CD14-positive monocyte (primary cell): Measurements from ENCODE around the gene AJAP1. TPM values are rescaled to one million over a fixed set of nuclear protein-coding genes. Genes with fewer than 3 reads are reported as not detected.
"Not testable (repeated sequence)": the region's sequence is repeated elsewhere in the genome, so short reads cannot be mapped to it uniquely, and the experiment has no call there.

Experiments used
- DNase-seq, 3 donors: peaks; one replicate each; pipeline ENCODE4 v3.0.0-alpha.2; 2011 to 2022
- H2AFZ ChIP-seq: 2 replicates; pipeline ENCODE4 v1.6.0; 2012; ENCODE audit warnings: mild to moderate bottlenecking, low read depth, low read length, inconsistent platforms; ENCODE audit not compliant: insufficient read depth, poor library complexity, severe bottlenecking
- H3K27ac ChIP-seq, 2 donors: 1 replicate in 1 of 2; 2 replicates in 1 of 2; pipeline ENCODE4 v1.5.1; 2012 to 2013; ENCODE audit warnings: low read length in 2 of 2, control low read depth in 1 of 2, inconsistent platforms in 1 of 2, low read depth in 1 of 2, mild to moderate bottlenecking in 1 of 2
- H3K27me3 ChIP-seq, 2 donors: one replicate each; pipeline versions ENCODE4 v1.6.0 to v1.6.1; 2011 to 2013; ENCODE audit warnings: low read length in 2 of 2; ENCODE audit not compliant: control insufficient read depth in 2 of 2, insufficient read depth in 2 of 2
- H3K36me3 ChIP-seq, 2 donors: replicated peaks in 1 of 2; 1 replicate in 1 of 2; 2 replicates in 1 of 2; pipeline versions ENCODE4 v1.5.1 to v1.6.1; 2012 to 2013; ENCODE audit warnings: low read length in 2 of 2, control low read depth in 1 of 2, inconsistent platforms in 1 of 2, mild to moderate bottlenecking in 1 of 2; ENCODE audit not compliant: insufficient read depth in 2 of 2, control insufficient read depth in 1 of 2
- H3K4me1 ChIP-seq, 2 donors: 1 replicate in 1 of 2; 2 replicates in 1 of 2; pipeline versions ENCODE4 v1.5.1 to v1.6.1; 2012 to 2013; ENCODE audit warnings: low read length in 2 of 2, control low read depth in 1 of 2, inconsistent platforms in 1 of 2, mild to moderate bottlenecking in 1 of 2, moderate library complexity in 1 of 2; ENCODE audit not compliant: insufficient read depth in 2 of 2, control insufficient read depth in 1 of 2
- H3K4me2 ChIP-seq: replicated peaks from 2 replicates; pipeline ENCODE3; 2012; ENCODE audit warnings: low read length, moderate library complexity, mild to moderate bottlenecking; ENCODE audit not compliant: poor library complexity, severe bottlenecking; ENCODE audit errors: extremely low read depth
- H3K4me3 ChIP-seq, 3 experiments: fragments of 200-600 bp in 1 of 3; sonication (generic) in 1 of 3; replicated peaks in 1 of 3; 1 replicate in 2 of 3; 2 replicates in 1 of 3; pipeline ENCODE4 v1.5.1; 2011 to 2013; ENCODE audit warnings: low read length in 3 of 3, mild to moderate bottlenecking in 3 of 3, control low read depth in 2 of 3, low read depth in 2 of 3, inconsistent platforms in 1 of 3, moderate library complexity in 1 of 3
- H3K79me2 ChIP-seq: 2 replicates; pipeline ENCODE4 v1.6.0; 2012; ENCODE audit warnings: mild to moderate bottlenecking, control low read depth, inconsistent platforms, low read length, moderate library complexity; ENCODE audit not compliant: insufficient read depth
- H3K9ac ChIP-seq: 2 replicates; pipeline ENCODE4 v1.6.0; 2017; ENCODE audit warnings: low read length, mild to moderate bottlenecking; ENCODE audit not compliant: insufficient read depth, poor library complexity, severe bottlenecking
- H3K9me3 ChIP-seq, 2 donors: replicated peaks in 1 of 2; 1 replicate in 1 of 2; 2 replicates in 1 of 2; pipeline versions ENCODE4 v1.5.1 to v1.6.1; 2012 to 2013; ENCODE audit warnings: low read length in 2 of 2, control low read depth in 1 of 2; ENCODE audit not compliant: control insufficient read depth in 1 of 2, insufficient read depth in 1 of 2
- H4K20me1 ChIP-seq: 2 replicates; pipeline ENCODE4 v1.6.0; 2012; ENCODE audit warnings: mild to moderate bottlenecking, low read length, control low read depth, moderate library complexity; ENCODE audit not compliant: insufficient read depth
- H3K27ac Mint-ChIP-seq, 7 donors: one replicate each; pipeline ENCODE4 v1.8.0; 2020; ENCODE audit warnings: mild to moderate bottlenecking in 7 of 7, mixed read lengths in 7 of 7, moderate library complexity in 6 of 7, inconsistent platforms in 2 of 7
- H3K27me3 Mint-ChIP-seq, 3 donors: one replicate each; pipeline ENCODE4 v1.8.0; 2021 to 2022; ENCODE audit warnings: low read depth in 3 of 3, mild to moderate bottlenecking in 3 of 3, mixed read lengths in 3 of 3, moderate library complexity in 3 of 3, inconsistent platforms in 1 of 3
- H3K36me3 Mint-ChIP-seq, 2 donors: one replicate each; pipeline ENCODE4 v1.8.0; 2020; ENCODE audit warnings: mixed read lengths in 2 of 2, inconsistent platforms in 1 of 2, mild to moderate bottlenecking in 1 of 2
- H3K4me1 Mint-ChIP-seq: one replicate; pipeline ENCODE4 v1.8.0; 2020; ENCODE audit warnings: mild to moderate bottlenecking, mixed read lengths
- H3K4me3 Mint-ChIP-seq, 2 donors: one replicate each; pipeline ENCODE4 v1.8.0; 2020; ENCODE audit warnings: mild to moderate bottlenecking in 2 of 2, mixed read lengths in 2 of 2, moderate library complexity in 1 of 2
- H3K9me3 Mint-ChIP-seq, 7 donors: one replicate each; pipeline ENCODE4 v1.8.0; 2020 to 2022; ENCODE audit warnings: mixed read lengths in 7 of 7, mild to moderate bottlenecking in 6 of 7, moderate library complexity in 6 of 7, inconsistent platforms in 2 of 7
- whole genome bisulfite sequencing: methylation state at CpG from one replicate; pipeline ENCODE4 v1.1.5; 2013; ENCODE audit warnings: missing lambda C conversion rate; ENCODE audit not compliant: insufficient coverage; 5-methylcytosine and 5-hydroxymethylcytosine counted together
- intact Hi-C, 2 donors: fragments of 100-400 bp; cut with micrococcal nuclease; formaldehyde crosslinking; loops; one replicate each; pipeline versions ENCODE4 v1.15.0 to v1.15.1; 2023
- polyA plus RNA-seq, 3 donors: library from polyadenylated mRNA; depleted of rRNA in 1 of 3; unstranded in 2 of 3; stranded (reverse) in 1 of 3; fragments of 300-500 nt in 2 of 3; fragments of >200 nt in 1 of 3; fragmentation: Illumina TruSeq in 2 of 3; gene quantifications; 1 replicate in 2 of 3; 2 replicates in 1 of 3; pipeline ENCODE4 v1.2.3, GENCODE V29; 2012 to 2021
- TF ChIP-seq, protein P1 (sequence below): fragments of 200-600 bp; IDR thresholded peaks from one replicate; pipeline ENCODE4 v1.8.0; 2022; ENCODE audit warnings: antibody characterized with exemption, mild to moderate bottlenecking

The AJAP1 gene
- polyA plus RNA-seq, 3 donors: not detected

- no peaks in the 10 kb centered on the region for H3K4me1 Mint-ChIP-seq
- Histone ChIP-seq H4K20me1 (no peaks in the 10 kb centered on the region), H3K9me3 (no peaks in the 10 kb centered on the region), H3K4me2 (no peak overlapping the region), H3K4me1 (no peaks in the 10 kb centered on the region), H2AFZ (no peak overlapping the region), H3K27me3 (no peaks in the 10 kb centered on the region), H3K4me3 (no peak overlapping the region), H3K36me3 (no peaks in the 10 kb centered on the region), H3K9ac (no peak overlapping the region), H3K79me2 (no peaks in the 10 kb centered on the region), H3K27ac (no peak overlapping the region)
- no peaks in the 10 kb centered on the region for H3K36me3 Mint-ChIP-seq
- DNase-seq: no peak
- intact Hi-C loops: no loop called here
- 87% methylated on average over 18 of the region's 18 CpGs for WGBS
- no peak overlapping the region for H3K4me3 Mint-ChIP-seq
- H3K9me3 Mint-ChIP-seq: no peaks in the 10 kb centered on the region
- TF ChIP-seq, protein P1, sequence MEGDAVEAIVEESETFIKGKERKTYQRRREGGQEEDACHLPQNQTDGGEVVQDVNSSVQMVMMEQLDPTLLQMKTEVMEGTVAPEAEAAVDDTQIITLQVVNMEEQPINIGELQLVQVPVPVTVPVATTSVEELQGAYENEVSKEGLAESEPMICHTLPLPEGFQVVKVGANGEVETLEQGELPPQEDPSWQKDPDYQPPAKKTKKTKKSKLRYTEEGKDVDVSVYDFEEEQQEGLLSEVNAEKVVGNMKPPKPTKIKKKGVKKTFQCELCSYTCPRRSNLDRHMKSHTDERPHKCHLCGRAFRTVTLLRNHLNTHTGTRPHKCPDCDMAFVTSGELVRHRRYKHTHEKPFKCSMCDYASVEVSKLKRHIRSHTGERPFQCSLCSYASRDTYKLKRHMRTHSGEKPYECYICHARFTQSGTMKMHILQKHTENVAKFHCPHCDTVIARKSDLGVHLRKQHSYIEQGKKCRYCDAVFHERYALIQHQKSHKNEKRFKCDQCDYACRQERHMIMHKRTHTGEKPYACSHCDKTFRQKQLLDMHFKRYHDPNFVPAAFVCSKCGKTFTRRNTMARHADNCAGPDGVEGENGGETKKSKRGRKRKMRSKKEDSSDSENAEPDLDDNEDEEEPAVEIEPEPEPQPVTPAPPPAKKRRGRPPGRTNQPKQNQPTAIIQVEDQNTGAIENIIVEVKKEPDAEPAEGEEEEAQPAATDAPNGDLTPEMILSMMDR: no peak
- H3K27ac Mint-ChIP-seq: no peak overlapping the region
- H3K27me3 Mint-ChIP-seq: peaks cover 0 to 7% (median 0%) of the 10 kb centered on the region in 3 donors
These were observed 37.5 kb upstream of the AJAP1 start for GRCh38 chr1:4616831-4617465.

- H3K27ac ChIP-seq: no peak overlapping the region
- peaks cover 0 to 7% (median 0%) of the 10 kb centered on the region in 3 donors for H3K27me3 Mint-ChIP-seq
These were observed 36.9 kb upstream of the AJAP1 start for GRCh38 chr1:4617506-4617905.

GRCh38 chr1:4618827-4619226 is 35.6 kb upstream of the AJAP1 start:
- H3K4me2 ChIP-seq, DNase-seq, H3K9me3 Mint-ChIP-seq, H4K20me1 ChIP-seq, H3K27ac Mint-ChIP-seq, H3K4me1 Mint-ChIP-seq, H3K9me3 ChIP-seq, H2AFZ ChIP-seq, H3K4me3 Mint-ChIP-seq, H3K27me3 ChIP-seq, H3K4me3 ChIP-seq, H3K4me1 ChIP-seq, intact Hi-C loops, H3K27ac ChIP-seq, H3K79me2 ChIP-seq, H3K36me3 ChIP-seq, H3K9ac ChIP-seq, H3K36me3 Mint-ChIP-seq: not testable (repeated sequence)
- peaks cover 0 to 10% (median 1%) of the 10 kb centered on the region in 3 donors for H3K27me3 Mint-ChIP-seq
- whole genome bisulfite sequencing: no CpG with 5 or more reads among the region's 3 CpGs

More at GRCh38 chr1:4617506-4617905, 36.9 kb upstream of the AJAP1 start:
- no peaks in the 10 kb centered on the region for H3K27me3 ChIP-seq
- TF ChIP-seq, protein P1: no peak
- Mint-ChIP-seq H3K36me3 (no peaks in the 10 kb centered on the region), H3K4me1 (no peaks in the 10 kb centered on the region), H3K4me3 (no peak overlapping the region), H3K9me3 (no peaks in the 10 kb centered on the region), H3K27ac (no peak overlapping the region)
- intact Hi-C loops: no loop called here
- no peaks in the 10 kb centered on the region for H4K20me1 ChIP-seq
- no peaks in the 10 kb centered on the region for H3K79me2 ChIP-seq
- H3K36me3 ChIP-seq: no peaks in the 10 kb centered on the region
- no peak overlapping the region for H3K9ac ChIP-seq
- no peaks in the 10 kb centered on the region for H3K9me3 ChIP-seq
- H3K4me2 ChIP-seq: no peak overlapping the region
- no peak overlapping the region for H2AFZ ChIP-seq
- no peaks in the 10 kb centered on the region for H3K4me1 ChIP-seq
- 96% methylated on average over 6 of the region's 6 CpGs for WGBS
- DNase-seq: no peak
- no peak overlapping the region for H3K4me3 ChIP-seq
